HEK293T (cell line): ENCODE data around the gene FGGY.
"Not testable (repeated sequence)": the region's sequence is repeated elsewhere in the genome, so short reads cannot be mapped to it uniquely, and the experiment has no call there.

ENCODE experiments used
- CTCF ChIA-PET: fragments of 350-600 bp; formaldehyde crosslinking; extraction: SDS; loops from one replicate; lab custom pipeline; 2021; ENCODE audit warnings: antibody characterized with exemption, inconsistent platforms; lab: Yijun Ruan, JAX
- POLR2A ChIA-PET: fragments of 350-600 bp; formaldehyde crosslinking; extraction: SDS; loops from one replicate; lab custom pipeline; 2020; ENCODE audit warnings: antibody characterized with exemption, inconsistent platforms; lab: Yijun Ruan, JAX
- DNase-seq: peaks from one replicate; pipeline ENCODE4 v3.0.0; 2012; ENCODE audit warnings: mixed read lengths; ENCODE audit errors: extremely low spot score
- ARNT ChIP-seq: fragments of 450-650 bp; IDR thresholded peaks from 2 replicates; pipeline ENCODE4 v1.6.1; 2017; ENCODE audit warnings: mild to moderate bottlenecking
- BHLHE40 ChIP-seq: fragments of 450-650 bp; IDR thresholded peaks from 2 replicates; pipeline ENCODE4 v1.6.1; 2016; ENCODE audit warnings: mild to moderate bottlenecking, moderate library complexity, borderline replicate concordance
- CTBP1 ChIP-seq: fragments of 450-650 bp; IDR thresholded peaks from 2 replicates; pipeline ENCODE4 v1.6.1; 2016; ENCODE audit warnings: borderline replicate concordance
- ELF4 ChIP-seq: fragments of 450-650 bp; IDR thresholded peaks from 2 replicates; pipeline ENCODE4 v1.6.1; 2017; ENCODE audit warnings: antibody characterized with exemption
- FOXA1 ChIP-seq: fragments of 450-650 bp; IDR thresholded peaks from 2 replicates; pipeline ENCODE4 v1.6.1; 2016; ENCODE audit warnings: mild to moderate bottlenecking
- FOXK2 ChIP-seq: fragments of 450-650 bp; IDR thresholded peaks from 2 replicates; pipeline ENCODE4 v1.6.1; 2016; ENCODE audit warnings: mild to moderate bottlenecking
- FOXM1 ChIP-seq: fragments of 450-650 bp; IDR thresholded peaks from 2 replicates; pipeline ENCODE4 v1.6.1; 2017; ENCODE audit warnings: mild to moderate bottlenecking, borderline replicate concordance
- HDGF ChIP-seq: fragments of 450-650 bp; IDR thresholded peaks from 2 replicates; pipeline ENCODE4 v1.6.1; 2017; ENCODE audit warnings: antibody characterized with exemption, borderline replicate concordance
- L3MBTL2 ChIP-seq: fragments of 450-650 bp; conservative IDR thresholded peaks from 2 replicates; pipeline ENCODE4 v1.6.1; 2016; ENCODE audit warnings: mild to moderate bottlenecking
- LEF1 ChIP-seq: fragments of 450-650 bp; IDR thresholded peaks from 2 replicates; pipeline ENCODE4 v1.6.1; 2017; ENCODE audit warnings: mild to moderate bottlenecking, borderline replicate concordance
- NFRKB ChIP-seq: fragments of 450-650 bp; IDR thresholded peaks from 2 replicates; pipeline ENCODE4 v1.6.1; 2016; ENCODE audit warnings: mild to moderate bottlenecking, moderate library complexity
- PKNOX1 ChIP-seq: fragments of 450-650 bp; IDR thresholded peaks from 2 replicates; pipeline ENCODE4 v1.6.1; 2016
- SP1 ChIP-seq: fragments of 450-650 bp; IDR thresholded peaks from 2 replicates; pipeline ENCODE4 v1.6.1; 2017
- SUZ12 ChIP-seq: fragments of 450-650 bp; IDR thresholded peaks from 2 replicates; pipeline ENCODE4 v1.6.1; 2016; ENCODE audit warnings: mild to moderate bottlenecking
- TARDBP ChIP-seq: fragments of 450-650 bp; IDR thresholded peaks from 2 replicates; pipeline ENCODE4 v1.6.1; 2016
- ZNF384 ChIP-seq: fragments of 450-650 bp; IDR thresholded peaks from 2 replicates; pipeline ENCODE4 v1.6.1; 2016

Gene FGGY

DNA sequence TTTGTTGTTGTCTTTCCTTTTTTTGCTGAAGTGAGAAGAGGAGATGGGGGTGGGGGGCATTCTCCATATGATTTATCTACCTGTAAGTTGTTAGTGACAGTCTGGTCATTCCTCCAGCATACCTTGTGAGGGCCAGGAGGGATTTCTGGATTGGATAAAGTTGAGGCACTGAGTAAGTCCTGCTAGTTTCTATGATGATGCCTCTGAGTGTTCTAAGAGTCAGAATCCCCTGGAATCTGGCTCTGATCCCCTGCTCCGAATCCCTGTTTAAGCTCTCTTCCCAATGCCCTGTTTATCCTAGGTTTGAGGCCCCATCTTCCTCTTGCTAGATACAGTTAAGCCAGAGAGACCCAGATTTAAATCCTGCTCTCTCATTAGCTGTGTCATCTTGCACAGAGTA lies 434.7 kb downstream of the FGGY start:
- POLR2A ChIA-PET: no interaction called here
- CTCF ChIA-PET: interaction anchor here (0.6 kb wide), 1 partner anchor 1163 kb away, joined by 3 read pairs; no protein-coding TSS in a partner anchor
- no peak for DNase-seq
- no peak for TF ChIP-seq BHLHE40
- TF ChIP-seq ZNF384: no peak
- no peak for TF ChIP-seq TARDBP
- TF ChIP-seq FOXA1: no peak
- TF ChIP-seq LEF1: no peak
- no peak for TF ChIP-seq ELF4
- no peak for TF ChIP-seq NFRKB
- TF ChIP-seq SUZ12: no peak

DNA sequence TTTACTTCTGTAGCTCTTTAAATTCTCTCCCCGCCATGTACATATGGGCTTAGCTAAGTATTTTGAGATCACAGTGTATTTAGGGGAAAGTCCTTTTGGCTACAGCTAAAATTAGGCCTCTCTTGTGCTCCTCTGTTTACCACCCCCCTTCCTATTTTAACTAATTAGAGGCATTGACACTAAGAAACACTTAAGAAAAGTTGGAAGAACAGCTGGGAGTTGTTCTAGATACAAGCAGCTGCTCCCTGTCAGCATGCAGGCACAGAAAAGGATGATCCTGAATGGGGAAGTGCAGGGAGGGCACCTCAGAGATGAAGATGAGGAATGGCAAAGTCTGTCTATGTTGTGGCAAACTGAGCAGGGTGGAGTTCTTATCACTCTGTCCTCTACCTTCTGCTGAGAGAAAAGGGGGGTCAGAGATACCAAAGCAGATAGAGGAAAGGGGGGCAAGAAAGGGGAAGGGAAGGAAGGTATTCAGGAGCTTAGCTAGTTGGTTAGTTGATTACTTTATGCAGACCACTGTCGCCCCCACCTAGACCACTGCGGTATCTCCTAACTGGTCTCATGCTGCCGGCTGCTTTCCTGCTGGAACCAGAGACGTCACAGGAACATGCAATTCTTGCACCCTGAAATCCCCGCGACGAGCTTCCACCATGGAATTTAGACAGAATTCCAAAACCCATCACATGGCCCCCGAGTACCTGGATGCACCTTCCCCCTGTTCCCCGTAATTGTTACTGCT lies 435.5 kb downstream of the FGGY start:
- ChIA-PET POLR2A (no interaction called here), CTCF (no interaction called here)
- no peak for TF ChIP-seq SUZ12
- TF ChIP-seq CTBP1: no peak
- no peak for TF ChIP-seq FOXA1
- TF ChIP-seq TARDBP: no peak
- no peak for TF ChIP-seq ZNF384
- no peak for TF ChIP-seq BHLHE40
- no peak for TF ChIP-seq L3MBTL2
- no peak for TF ChIP-seq NFRKB
- no peak for TF ChIP-seq ELF4
- TF ChIP-seq FOXM1: no peak
- no peak for TF ChIP-seq ARNT
- TF ChIP-seq FOXK2: no peak
- DNase-seq: no peak

GRCh38 chr1:59733443-59734141 lies 436.7 kb downstream of the FGGY start:
- ChIA-PET POLR2A (no interaction called here), CTCF (interaction anchor here (0.6 kb wide), 1 partner anchor 249 kb away, joined by 4 read pairs; no protein-coding TSS in a partner anchor)
- DNase-seq: no peak
- no peak for TF ChIP-seq ZNF384
- TF ChIP-seq HDGF: no peak
- no peak for TF ChIP-seq LEF1
- TF ChIP-seq PKNOX1: no peak
- TF ChIP-seq BHLHE40: no peak
- TF ChIP-seq CTBP1: no peak
- no peak for TF ChIP-seq ELF4
- TF ChIP-seq FOXM1: no peak
- no peak for TF ChIP-seq SUZ12

- DNase-seq, POLR2A ChIA-PET, CTCF ChIA-PET: not testable (repeated sequence)
Measured at GRCh38 chr1:59735927-59736326, 439.0 kb downstream of the FGGY start.

DNA sequence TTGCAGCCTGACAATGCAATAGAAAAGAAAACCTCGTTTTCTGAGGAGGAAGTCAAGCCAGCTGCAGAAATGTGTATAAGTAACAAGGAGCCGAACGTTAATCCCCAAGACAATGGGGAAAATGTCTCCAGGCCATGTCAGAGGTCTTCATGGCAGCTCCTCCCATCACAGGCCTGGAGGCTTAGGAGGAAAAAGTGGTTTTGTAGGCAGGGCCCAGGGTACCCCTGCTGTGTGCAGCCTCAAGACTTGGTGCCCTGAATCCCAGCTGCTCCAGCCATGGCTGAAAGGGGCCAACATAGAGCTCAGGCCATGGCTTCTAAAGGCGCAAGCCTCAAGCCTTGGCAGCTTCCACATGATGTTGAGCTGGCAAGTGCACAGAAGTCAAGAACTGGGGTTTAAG lies 439.9 kb downstream of the FGGY start:
- TF ChIP-seq LEF1: no peak
- no peak for TF ChIP-seq BHLHE40
- CTCF ChIA-PET: no interaction called here
- POLR2A ChIA-PET: no interaction called here
- DNase-seq: no peak

DNA sequence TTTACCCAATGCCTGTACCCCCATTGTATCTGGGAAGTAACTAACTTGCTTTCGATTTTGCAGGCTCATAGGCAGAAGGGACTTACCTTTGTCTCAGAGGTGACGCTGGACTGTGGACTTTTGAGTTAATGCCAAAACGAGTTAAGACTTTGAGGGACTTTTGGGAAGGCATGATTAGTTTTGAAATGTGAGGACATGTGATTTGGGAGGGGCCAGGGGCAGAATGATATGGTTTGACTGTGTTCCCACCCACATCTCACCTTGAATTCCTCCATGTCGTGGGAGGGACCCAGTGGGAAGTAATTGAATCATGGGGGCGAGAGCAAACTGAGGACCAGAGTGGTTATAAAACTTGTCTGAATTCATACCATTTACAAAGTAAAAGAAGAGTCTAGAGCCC lies 440.7 kb downstream of the FGGY start:
- DNase-seq: no peak
- ChIA-PET CTCF (no interaction called here), POLR2A (no interaction called here)
- TF ChIP-seq TARDBP: no peak
- TF ChIP-seq HDGF: no peak
- TF ChIP-seq NFRKB: no peak
- no peak for TF ChIP-seq ELF4

- DNase-seq: no peak
- TF ChIP-seq SP1 (no peak), ELF4 (no peak)
- POLR2A ChIA-PET: no interaction called here
- CTCF ChIA-PET: no interaction called here
Measured at GRCh38 chr1:59738152-59738551, 441.3 kb downstream of the FGGY start.

GRCh38 chr1:59738591-59739015 lies 441.7 kb downstream of the FGGY start:
- no peak for DNase-seq
- POLR2A ChIA-PET: no interaction called here
- CTCF ChIA-PET: no interaction called here
- no peak for TF ChIP-seq BHLHE40
- no peak for TF ChIP-seq ZNF384
- no peak for TF ChIP-seq FOXM1
- TF ChIP-seq ARNT: no peak
- no peak for TF ChIP-seq SP1
- TF ChIP-seq LEF1: no peak
- no peak for TF ChIP-seq CTBP1
- TF ChIP-seq L3MBTL2: no peak
- TF ChIP-seq FOXA1: no peak
- TF ChIP-seq HDGF: no peak
- TF ChIP-seq PKNOX1: no peak
- TF ChIP-seq NFRKB: no peak
- no peak for TF ChIP-seq TARDBP
- no peak for TF ChIP-seq SUZ12
- no peak for TF ChIP-seq FOXK2
- no peak for TF ChIP-seq ELF4
